SU-DHL-6 (cell line): Measurements from ENCODE around the gene DDX10.

ENCODE experiments used
- CTCF ChIP-seq: fragments of 200-600 bp; sonication (generic); IDR thresholded peaks from one replicate; pipeline ENCODE4 v1.5.1; 2017; ENCODE audit warnings: antibody characterized with exemption, mild to moderate bottlenecking, low read length, moderate library complexity; ENCODE audit not compliant: insufficient read depth, poor library complexity, severe bottlenecking
- EZH2phosphoT487 ChIP-seq: fragments of 200-600 bp; sonication (generic), shearing (Covaris generic); conservative IDR thresholded peaks from 2 replicates; pipeline ENCODE4 v1.6.1; 2018; ENCODE audit warnings: mild to moderate bottlenecking, antibody characterized with exemption, low read length, moderate library complexity, mixed read lengths

- TF ChIP-seq CTCF (no peak), EZH2phosphoT487 (no peak)
Measured at GRCh38 chr11:108709741-108710140, 44.9 kb downstream of the DDX10 start.
